HG03439 (cell line): ENCODE measurements around the gene SHROOM2.
"Not testable (repeated sequence)": the region's sequence is repeated elsewhere in the genome, so short reads cannot be mapped to it uniquely, and the experiment has no call there.

ENCODE experiments used
- ATAC-seq: cut with Tn5 transposase; IDR thresholded peaks from one replicate; pipeline ENCODE4 v1.9.1; 2021; ENCODE audit warnings: mild to moderate bottlenecking, moderate library complexity; ENCODE audit not compliant: unreplicated experiment

The SHROOM2 gene

GRCh38 chrX:9785944-9786797, at the start of gene SHROOM2:
Gene SHROOM2, plus strand, starts transcription at chrX:9786429. Its CDS starts 117 bp downstream, at chrX:9786546.
- no peak for ATAC-seq

- ATAC-seq: no peak
Observed at GRCh38 chrX:9737363-9737762, 48.9 kb upstream of the SHROOM2 start.

- no peak for ATAC-seq
Observed at GRCh38 chrX:9738151-9738550, 48.1 kb upstream of the SHROOM2 start.

GRCh38 chrX:9739130-9739529, 47.1 kb upstream of the SHROOM2 start:
- ATAC-seq: no peak

GRCh38 chrX:9745417-9746115, 40.7 kb upstream of the SHROOM2 start:
- no peak for ATAC-seq

GRCh38 chrX:9746148-9746888, 39.9 kb upstream of the SHROOM2 start:
- no peak for ATAC-seq

- ATAC-seq: no peak
Observed at GRCh38 chrX:9747644-9748043, 38.6 kb upstream of the SHROOM2 start.

GRCh38 chrX:9749146-9749692, 37.0 kb upstream of the SHROOM2 start:
- no peak for ATAC-seq

GRCh38 chrX:9757366-9757765, 28.9 kb upstream of the SHROOM2 start:
- ATAC-seq: no peak

GRCh38 chrX:9758021-9758638, 28.1 kb upstream of the SHROOM2 start:
- ATAC-seq: no peak

GRCh38 chrX:9759337-9759736, 26.9 kb upstream of the SHROOM2 start:
- no peak for ATAC-seq

GRCh38 chrX:9765072-9765736, 21.0 kb upstream of the SHROOM2 start:
- ATAC-seq: no peak

GRCh38 chrX:9765737-9766097, 20.5 kb upstream of the SHROOM2 start, which contains the start of gene GPR143:
Gene GPR143, minus strand, starts transcription at chrX:9765847. Its CDS starts 30 bp downstream, at chrX:9765817.
- no peak for ATAC-seq

GRCh38 chrX:9767375-9767774, 18.9 kb upstream of the SHROOM2 start:
- no peak for ATAC-seq

GRCh38 chrX:9768321-9768839, 17.8 kb upstream of the SHROOM2 start:
- not testable (repeated sequence) for ATAC-seq

GRCh38 chrX:9770319-9770718, 15.9 kb upstream of the SHROOM2 start:
- ATAC-seq: no peak

GRCh38 chrX:9772943-9773342, 13.3 kb upstream of the SHROOM2 start:
- ATAC-seq: no peak

GRCh38 chrX:9775930-9776329, 10.3 kb upstream of the SHROOM2 start:
- no peak for ATAC-seq

- ATAC-seq: no peak
Observed at GRCh38 chrX:9781941-9782340, 4.3 kb upstream of the SHROOM2 start.

- ATAC-seq: no peak
Observed at GRCh38 chrX:9784332-9784731, 1.9 kb upstream of the SHROOM2 start.
